Esophagus muscularis mucosa (tissue), 4 donors: ENCODE data around the gene RNF130. TPM values are rescaled to one million over a fixed set of nuclear protein-coding genes. Genes with fewer than 3 reads are reported as not detected.
"Not testable (repeated sequence)": the region's sequence is repeated elsewhere in the genome, so short reads cannot be mapped to it uniquely, and the experiment has no call there.

Experiments
- DNase-seq: peaks from one replicate; pipeline ENCODE4 v3.0.0-alpha.2; 2017; ENCODE audit errors: extremely low spot score
- H3K27ac ChIP-seq, 4 donors: fragments of 200-600 bp; sonication (generic); replicated peaks in 1 of 4; 1 replicate in 3 of 4; 2 replicates in 1 of 4; pipeline ENCODE4 v1.5.1; 2016 to 2019; ENCODE audit warnings: mild to moderate bottlenecking in 1 of 4
- H3K27me3 ChIP-seq, 4 donors: fragments of 200-600 bp; sonication (generic); one replicate each; pipeline versions ENCODE4 v1.5.1 to v1.6.0; 2016 to 2019
- H3K36me3 ChIP-seq, 4 donors: fragments of 200-600 bp; sonication (generic); one replicate each; pipeline ENCODE4 v1.5.1; 2016 to 2019
- H3K4me1 ChIP-seq, 4 donors: fragments of 200-600 bp; sonication (generic); one replicate each; pipeline ENCODE4 v1.5.1; 2016 to 2019
- H3K4me3 ChIP-seq, 4 donors: fragments of 200-600 bp; sonication (generic); 1 replicate in 2 of 4; 2 replicates in 2 of 4; pipeline ENCODE4 v1.5.1; 2016 to 2019; ENCODE audit warnings: mild to moderate bottlenecking in 4 of 4, moderate library complexity in 1 of 4
- H3K9me3 ChIP-seq, 4 donors: fragments of 200-600 bp; sonication (generic); 1 replicate in 3 of 4; 2 replicates in 1 of 4; pipeline ENCODE4 v1.5.1; 2016 to 2019
- CTCF ChIP-seq, 3 experiments: fragments of 200-600 bp in 2 of 3; fragments of 450-650 bp in 1 of 3; sonication (generic) in 2 of 3; IDR thresholded peaks; one replicate each; pipeline ENCODE4 v1.5.1; 2017 to 2019; ENCODE audit warnings: antibody characterized with exemption in 3 of 3, mild to moderate bottlenecking in 2 of 3, moderate library complexity in 1 of 3
- EP300 ChIP-seq: sonication (generic); formaldehyde crosslinking; IDR thresholded peaks from one replicate; pipeline ENCODE4 v1.6.1; 2017; ENCODE audit warnings: antibody characterized with exemption
- POLR2A ChIP-seq: fragments of 450-650 bp; IDR thresholded peaks from one replicate; pipeline ENCODE4 v1.6.1; 2017; ENCODE audit warnings: antibody characterized with exemption, moderate library complexity, mild to moderate bottlenecking, low read depth
- POLR2AphosphoS5 ChIP-seq, 2 donors: sonication (generic); formaldehyde crosslinking; IDR thresholded peaks; one replicate each; pipeline ENCODE4 v1.6.1; 2017; ENCODE audit warnings: antibody characterized with exemption in 2 of 2
- WGBS: methylation state at CpG from one replicate; pipeline ENCODE4 v1.1.5; 2018; 5-methylcytosine and 5-hydroxymethylcytosine counted together
- intact Hi-C: fragments of 100-400 bp; cut with DNase I; formaldehyde crosslinking; loops from one replicate; pipeline ENCODE4 v1.15.1; 2023
- total RNA-seq, 4 donors: library from RNA; depleted of rRNA; stranded (reverse); fragments of >200 nt; gene quantifications; one replicate each; pipeline versions ENCODE4 v1.1.0 to v1.2.1, GENCODE V29; 2016

RNF130 gene
- total RNA-seq, 4 donors from 2014 or later: 98.4 to 136 (median 108) TPM

DNA sequence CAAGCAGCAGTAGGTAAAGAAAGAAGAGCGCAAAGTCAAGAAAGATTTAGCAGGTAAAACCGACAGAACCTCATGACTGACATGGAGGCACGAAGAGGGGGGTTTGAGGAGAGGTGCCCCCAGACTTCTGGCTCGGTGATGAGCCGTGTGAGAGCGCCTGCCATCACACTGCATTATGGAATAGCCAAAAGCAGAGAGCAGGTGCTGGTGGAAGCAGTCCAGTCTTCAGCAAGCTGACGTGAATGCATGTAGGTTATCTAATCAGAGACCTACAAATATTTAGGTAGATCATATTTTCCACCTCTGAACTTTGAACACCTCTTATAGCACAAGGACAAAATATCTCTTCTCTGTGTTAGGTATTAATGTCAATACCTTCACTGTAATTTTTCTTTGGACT is 68.4 kb downstream of the RNF130 start:
- no peak for TF ChIP-seq POLR2A
- no peak for TF ChIP-seq POLR2AphosphoS5 (IDR thresholded peaks at IDR 0.05)
- TF ChIP-seq CTCF (IDR thresholded peaks at IDR 0.05): no peak
- no peak for TF ChIP-seq EP300
- Histone ChIP-seq H3K4me1 (peaks cover 8 to 24% (median 13%) of the 10 kb centered on the region in 4 donors), H3K27me3 (no peaks in the 10 kb centered on the region), H3K27ac (no peak overlapping the region), H3K4me3 (no peak overlapping the region), H3K36me3 (peaks cover 0 to 18% (median 3%) of the 10 kb centered on the region in 4 donors), H3K9me3 (no peaks in the 10 kb centered on the region)
- no peak for DNase-seq
- WGBS: 97% methylated on average over 7 of the region's 7 CpGs
- intact Hi-C loops: no loop called here

- intact Hi-C loops: no loop called here
- no peak overlapping the region for H3K4me3 ChIP-seq
- peaks cover 0 to 14% (median under 1%) of the 10 kb centered on the region in 4 donors for H3K4me1 ChIP-seq
- peaks cover 0 to 18% (median 3%) of the 10 kb centered on the region in 4 donors for H3K36me3 ChIP-seq
- no peaks in the 10 kb centered on the region for H3K9me3 ChIP-seq
- no peak for TF ChIP-seq POLR2AphosphoS5 (IDR thresholded peaks at IDR 0.05)
- TF ChIP-seq CTCF (IDR thresholded peaks at IDR 0.05): no peak
- TF ChIP-seq EP300: no peak
- no peak for TF ChIP-seq POLR2A
- H3K27ac ChIP-seq: no peak overlapping the region
- H3K27me3 ChIP-seq: no peaks in the 10 kb centered on the region
- WGBS: no CpG with 5 or more reads among the region's 2 CpGs
- no peak for DNase-seq
These were observed 69.8 kb downstream of the RNF130 start for GRCh38 chr5:180001742-180002141.

GRCh38 chr5:180001136-180001535 is 70.4 kb downstream of the RNF130 start:
- no peaks in the 10 kb centered on the region for H3K27me3 ChIP-seq
- DNase-seq: no peak
- no peak overlapping the region for H3K4me3 ChIP-seq
- no peak overlapping the region for H3K27ac ChIP-seq
- H3K9me3 ChIP-seq: no peaks in the 10 kb centered on the region
- peaks cover 0 to 18% (median 3%) of the 10 kb centered on the region in 4 donors for H3K36me3 ChIP-seq
- intact Hi-C loops: no loop called here
- peaks cover 0 to 8% (median 0%) of the 10 kb centered on the region in 4 donors for H3K4me1 ChIP-seq
- no peak for TF ChIP-seq POLR2AphosphoS5 (IDR thresholded peaks at IDR 0.05)

DNA sequence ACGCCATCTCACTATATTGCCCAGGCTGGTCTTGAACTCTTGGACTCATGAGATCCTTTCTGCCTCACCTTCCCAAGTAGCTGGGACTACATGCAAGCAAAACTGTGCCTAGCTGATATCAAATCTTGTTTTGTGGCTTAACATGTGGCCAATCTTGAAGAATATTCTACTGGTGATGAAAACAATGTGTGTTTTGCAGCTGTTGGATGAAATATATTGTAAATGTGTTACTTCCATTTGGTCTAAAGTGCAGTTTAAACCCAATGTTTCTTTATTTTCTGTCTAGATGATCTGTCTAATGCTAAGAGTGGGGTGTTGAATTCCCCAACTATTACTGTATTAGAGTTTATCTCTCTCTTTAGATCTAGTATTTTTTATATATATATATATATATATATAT is 73.1 kb downstream of the RNF130 start:
- no peak for DNase-seq
- Histone ChIP-seq H3K27me3 (no peaks in the 10 kb centered on the region), H3K9me3 (peaks cover 0 to 5% (median 0%) of the 10 kb centered on the region in 4 donors), H3K4me3 (no peak overlapping the region), H3K27ac (no peak overlapping the region), H3K4me1 (no peaks in the 10 kb centered on the region), H3K36me3 (peaks cover 0 to 18% (median 3%) of the 10 kb centered on the region in 4 donors)
- WGBS: 97% methylated on average over 1 of the region's 1 CpG
- TF ChIP-seq POLR2AphosphoS5 (IDR thresholded peaks at IDR 0.05) (no peak), POLR2A (no peak), EP300 (no peak), CTCF (IDR thresholded peaks at IDR 0.05) (no peak)
- intact Hi-C loops: no loop called here

- 88% methylated on average over 3 of the region's 3 CpGs for WGBS
- Histone ChIP-seq H3K36me3 (no peaks in the 10 kb centered on the region), H3K4me1 (no peaks in the 10 kb centered on the region), H3K27me3 (no peaks in the 10 kb centered on the region), H3K27ac (no peak overlapping the region), H3K9me3 (peaks cover 0 to 5% (median 0%) of the 10 kb centered on the region in 4 donors), H3K4me3 (no peak overlapping the region)
- intact Hi-C loops: no loop called here
- TF ChIP-seq EP300: no peak
- no peak for TF ChIP-seq CTCF (IDR thresholded peaks at IDR 0.05)
- no peak for TF ChIP-seq POLR2A
- TF ChIP-seq POLR2AphosphoS5 (IDR thresholded peaks at IDR 0.05): no peak
- DNase-seq: no peak
These were observed 76.8 kb downstream of the RNF130 start for GRCh38 chr5:179994583-179995323.

DNA sequence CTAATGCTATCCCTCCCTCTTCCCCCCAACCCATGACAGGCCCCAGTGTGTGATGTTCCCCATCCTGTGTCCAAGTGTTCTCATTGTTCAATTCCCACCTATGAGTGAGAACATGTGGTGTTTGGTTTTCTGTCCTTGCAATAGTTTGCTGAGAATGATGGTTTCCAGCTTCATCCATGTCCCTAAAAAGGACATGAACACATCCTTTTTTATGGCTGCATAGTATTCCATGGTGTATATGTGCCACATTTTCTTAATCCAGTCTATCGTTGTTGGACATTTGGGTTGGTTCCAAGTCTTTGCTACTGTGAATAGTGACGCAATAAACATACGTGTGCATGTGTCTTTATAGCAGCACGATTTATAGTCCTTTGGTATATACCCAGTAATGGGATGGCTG is 78.7 kb downstream of the RNF130 start:
- 99% methylated on average over 4 of the region's 4 CpGs for WGBS
- H3K4me1 ChIP-seq, intact Hi-C loops, H3K36me3 ChIP-seq, H3K27me3 ChIP-seq, H3K27ac ChIP-seq, H3K9me3 ChIP-seq, H3K4me3 ChIP-seq, DNase-seq: not testable (repeated sequence)
